T-helper 17 cell (primary cell): Measurements from ENCODE around the gene SELENOP. TPM values are rescaled to one million over a fixed set of nuclear protein-coding genes. Genes with fewer than 3 reads are reported as not detected.
"Not testable (repeated sequence)": the region's sequence is repeated elsewhere in the genome, so short reads cannot be mapped to it uniquely, and the experiment has no call there.

Source experiments
- ATAC-seq: fragments of 150-1000 bp; cut with Tn5 transposase; 2 replicates; pipeline ENCODE4 v1.10.0; 2021; ENCODE audit warnings: mild to moderate bottlenecking, moderate library complexity
- DNase-seq, 3 donors: peaks; one replicate each; pipeline versions ENCODE4 v3.0.0 to v3.0.0-alpha.2; 2020 to 2021
- H3K9me3 ChIP-seq: one replicate; pipeline ENCODE4 v1.7.0; 2013; ENCODE audit warnings: low read length, mild to moderate bottlenecking; ENCODE audit not compliant: control insufficient read depth, poor library complexity, severe bottlenecking
- H3K27ac Mint-ChIP-seq: one replicate; pipeline ENCODE4 v1.8.0; 2022; ENCODE audit warnings: mild to moderate bottlenecking, moderate library complexity, mixed read lengths
- H3K27me3 Mint-ChIP-seq: one replicate; pipeline ENCODE4 v1.8.0; 2022; ENCODE audit warnings: mixed read lengths
- H3K36me3 Mint-ChIP-seq: one replicate; pipeline ENCODE4 v1.8.0; 2022; ENCODE audit warnings: low read depth, mixed read lengths
- H3K4me1 Mint-ChIP-seq: one replicate; pipeline ENCODE4 v1.8.0; 2022; ENCODE audit warnings: mild to moderate bottlenecking, mixed read lengths
- H3K4me3 Mint-ChIP-seq: one replicate; pipeline ENCODE4 v1.8.0; 2022; ENCODE audit warnings: mild to moderate bottlenecking, moderate library complexity, mixed read lengths
- total RNA-seq, 4 donors: library from RNA in 2 of 4; stranded (reverse) in 2 of 4; gene quantifications; one replicate each; pipeline ENCODE4 v1.2.3 and lab custom pipeline; 2022 to 2026

The SELENOP gene
- total RNA-seq, 2 donors from 2014 or later: 0.70 TPM; not detected in 1

- H3K4me1 Mint-ChIP-seq, DNase-seq, H3K36me3 Mint-ChIP-seq, H3K4me3 Mint-ChIP-seq, H3K9me3 ChIP-seq, H3K27me3 Mint-ChIP-seq, H3K27ac Mint-ChIP-seq, ATAC-seq: not testable (repeated sequence)
Observed at GRCh38 chr5:42816546-42816945, 4.9 kb upstream of the SELENOP start.

GRCh38 chr5:42813533-42813932 is 1.8 kb upstream of the SELENOP start:
- H3K9me3 ChIP-seq: no peaks in the 10 kb centered on the region
- Mint-ChIP-seq H3K4me1 (peaks cover 3% of the 10 kb centered on the region), H3K36me3 (no peaks in the 10 kb centered on the region), H3K27ac (no peak overlapping the region), H3K4me3 (no peak overlapping the region), H3K27me3 (no peaks in the 10 kb centered on the region)
- DNase-seq (no peak), ATAC-seq (no peak)

- Mint-ChIP-seq H3K27ac (no peak overlapping the region), H3K36me3 (no peaks in the 10 kb centered on the region), H3K4me3 (no peak overlapping the region), H3K27me3 (no peaks in the 10 kb centered on the region), H3K4me1 (peaks cover 3% of the 10 kb centered on the region)
- no peak for DNase-seq
- no peak for ATAC-seq
- no peaks in the 10 kb centered on the region for H3K9me3 ChIP-seq
Observed at GRCh38 chr5:42812620-42813019, 928 bp upstream of the SELENOP start.

- H3K27ac Mint-ChIP-seq: peak overlapping the region; percentile 39
- peaks cover 7% of the 10 kb centered on the region for H3K4me1 Mint-ChIP-seq
- H3K36me3 Mint-ChIP-seq: no peaks in the 10 kb centered on the region
- no peak overlapping the region for H3K4me3 Mint-ChIP-seq
- ATAC-seq (no peak), DNase-seq (no peak)
- no peaks in the 10 kb centered on the region for H3K27me3 Mint-ChIP-seq
- no peaks in the 10 kb centered on the region for H3K9me3 ChIP-seq
Observed at GRCh38 chr5:42810834-42811590, 680 bp downstream of the SELENOP start.

- H3K27me3 Mint-ChIP-seq: no peaks in the 10 kb centered on the region
- no peak overlapping the region for H3K27ac Mint-ChIP-seq
- no peaks in the 10 kb centered on the region for H3K9me3 ChIP-seq
- DNase-seq (no peak), ATAC-seq (no peak)
- H3K4me3 Mint-ChIP-seq: no peak overlapping the region
- peaks cover 5% of the 10 kb centered on the region for H3K4me1 Mint-ChIP-seq
- H3K36me3 Mint-ChIP-seq: no peaks in the 10 kb centered on the region
Observed at GRCh38 chr5:42808888-42809611, 2.6 kb downstream of the SELENOP start.

GRCh38 chr5:42807722-42808447 is 3.8 kb downstream of the SELENOP start:
- DNase-seq (no peak), ATAC-seq (no peak)
- Mint-ChIP-seq H3K4me3 (no peak overlapping the region), H3K27me3 (no peaks in the 10 kb centered on the region), H3K36me3 (no peaks in the 10 kb centered on the region), H3K4me1 (peaks cover 5% of the 10 kb centered on the region), H3K27ac (no peak overlapping the region)
- H3K9me3 ChIP-seq: no peaks in the 10 kb centered on the region

GRCh38 chr5:42806701-42807262 is 4.9 kb downstream of the SELENOP start:
- Mint-ChIP-seq H3K27ac (no peak overlapping the region), H3K4me1 (peaks cover 5% of the 10 kb centered on the region), H3K4me3 (no peak overlapping the region), H3K27me3 (no peaks in the 10 kb centered on the region), H3K36me3 (no peaks in the 10 kb centered on the region)
- no peak for ATAC-seq
- DNase-seq: no peak
- no peaks in the 10 kb centered on the region for H3K9me3 ChIP-seq

GRCh38 chr5:42806004-42806700 is 5.5 kb downstream of the SELENOP start:
- H3K9me3 ChIP-seq: no peaks in the 10 kb centered on the region
- DNase-seq (no peak), ATAC-seq (no peak)
- Mint-ChIP-seq H3K27me3 (no peaks in the 10 kb centered on the region), H3K4me1 (peaks cover 4% of the 10 kb centered on the region), H3K36me3 (no peaks in the 10 kb centered on the region), H3K4me3 (no peak overlapping the region), H3K27ac (no peak overlapping the region)

GRCh38 chr5:42804717-42805339 is 6.9 kb downstream of the SELENOP start:
- no peak for DNase-seq
- Mint-ChIP-seq H3K27me3 (no peaks in the 10 kb centered on the region), H3K4me3 (no peak overlapping the region), H3K27ac (no peak overlapping the region), H3K36me3 (no peaks in the 10 kb centered on the region), H3K4me1 (peaks cover 3% of the 10 kb centered on the region)
- no peak for ATAC-seq
- H3K9me3 ChIP-seq: no peaks in the 10 kb centered on the region

- Mint-ChIP-seq H3K4me3 (no peak overlapping the region), H3K27ac (no peak overlapping the region), H3K36me3 (no peaks in the 10 kb centered on the region), H3K4me1 (peaks cover 3% of the 10 kb centered on the region), H3K27me3 (no peaks in the 10 kb centered on the region)
- DNase-seq: no peak
- no peak for ATAC-seq
- no peaks in the 10 kb centered on the region for H3K9me3 ChIP-seq
Observed at GRCh38 chr5:42801516-42802166, 10.1 kb downstream of the SELENOP start.

GRCh38 chr5:42800748-42801330 is 10.9 kb downstream of the SELENOP start:
- no peaks in the 10 kb centered on the region for H3K9me3 ChIP-seq
- Mint-ChIP-seq H3K27me3 (no peaks in the 10 kb centered on the region), H3K27ac (no peak overlapping the region), H3K36me3 (no peaks in the 10 kb centered on the region), H3K4me3 (no peak overlapping the region), H3K4me1 (no peaks in the 10 kb centered on the region)
- DNase-seq (no peak), ATAC-seq (no peak)

GRCh38 chr5:42799668-42800114 is 12.0 kb downstream of the SELENOP start:
- no peak for ATAC-seq
- H3K4me1 Mint-ChIP-seq: no peaks in the 10 kb centered on the region
- no peak overlapping the region for H3K4me3 Mint-ChIP-seq

More at GRCh38 chr5:42799668-42800114, 12.0 kb downstream of the SELENOP start:
- no peaks in the 10 kb centered on the region for H3K36me3 Mint-ChIP-seq
- no peaks in the 10 kb centered on the region for H3K27me3 Mint-ChIP-seq
- DNase-seq: no peak
- H3K27ac Mint-ChIP-seq: no peak overlapping the region
- no peaks in the 10 kb centered on the region for H3K9me3 ChIP-seq
